Effector CD8-positive, alpha-beta T cell (primary cell): ENCODE data around the gene CRKL.
"Not testable (repeated sequence)": the region's sequence is repeated elsewhere in the genome, so short reads cannot be mapped to it uniquely, and the experiment has no call there.

ENCODE experiments used
- DNase-seq: peaks from one replicate; lab custom pipeline; 2025; lab: John Stamatoyannopoulos, UW

The CRKL gene

DNA sequence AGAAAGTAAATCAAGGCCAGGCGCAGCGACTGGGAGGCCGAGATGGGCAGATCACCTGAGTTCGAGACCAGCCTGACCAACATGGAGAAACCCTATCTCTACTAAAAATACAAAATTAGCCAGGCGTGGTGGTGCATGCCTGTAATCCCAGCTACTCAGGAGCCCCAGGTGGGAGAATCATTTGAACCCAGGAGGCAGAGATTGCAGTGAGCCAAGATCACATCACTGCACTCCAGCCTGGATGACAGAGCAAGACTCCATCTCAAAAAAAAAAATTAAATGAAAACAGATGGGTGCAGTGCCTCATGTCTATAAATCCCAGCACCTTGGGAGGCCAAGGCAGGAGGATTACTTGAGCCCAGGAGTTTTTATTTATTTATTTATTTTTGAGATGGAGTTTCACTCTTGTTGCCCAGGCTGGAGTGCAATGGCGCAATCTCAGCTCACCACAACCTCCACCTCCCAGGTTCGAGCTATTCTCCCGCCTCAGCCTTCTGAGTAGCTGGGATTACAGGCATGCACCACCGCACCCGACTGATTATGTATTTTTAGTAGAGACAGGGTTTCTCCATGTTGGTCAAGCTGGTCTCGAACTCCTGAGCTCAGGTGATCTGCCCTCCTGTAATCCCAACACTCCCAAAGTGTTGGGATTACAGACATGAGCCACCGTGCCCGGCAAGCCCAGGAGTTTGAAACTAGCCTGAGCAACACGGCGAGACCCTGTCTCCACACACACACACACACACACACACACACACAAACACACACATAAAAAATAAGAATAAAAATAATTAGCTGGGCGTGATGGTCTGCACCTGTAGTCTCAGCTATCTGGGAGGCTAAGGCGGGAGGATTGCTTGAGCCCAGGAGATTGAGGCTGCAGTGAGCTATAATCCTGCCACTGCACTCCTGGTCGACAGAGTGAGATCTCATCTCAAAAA lies 15.8 kb upstream of the CRKL start:
- DNase-seq: not testable (repeated sequence)

DNA sequence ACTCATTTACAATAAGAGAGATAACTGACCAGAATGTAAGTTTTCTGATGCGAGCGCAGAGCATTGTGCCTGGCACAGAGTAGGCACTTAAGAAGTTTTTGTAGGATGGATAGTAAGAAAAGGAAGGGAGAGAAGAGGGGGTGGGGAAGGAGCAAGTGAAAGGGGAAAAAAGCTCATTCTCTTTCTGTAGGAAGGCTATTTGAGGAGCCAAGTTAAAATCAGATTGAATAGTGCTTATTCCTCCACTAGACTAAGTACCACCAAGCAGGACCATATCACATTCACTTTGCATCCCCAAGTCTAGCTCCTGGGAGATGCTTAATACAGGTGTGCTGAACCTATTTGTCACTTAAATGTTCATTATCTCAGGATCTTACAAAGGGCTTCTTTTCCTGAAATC lies 14.1 kb upstream of the CRKL start:
- DNase-seq: no peak

DNA sequence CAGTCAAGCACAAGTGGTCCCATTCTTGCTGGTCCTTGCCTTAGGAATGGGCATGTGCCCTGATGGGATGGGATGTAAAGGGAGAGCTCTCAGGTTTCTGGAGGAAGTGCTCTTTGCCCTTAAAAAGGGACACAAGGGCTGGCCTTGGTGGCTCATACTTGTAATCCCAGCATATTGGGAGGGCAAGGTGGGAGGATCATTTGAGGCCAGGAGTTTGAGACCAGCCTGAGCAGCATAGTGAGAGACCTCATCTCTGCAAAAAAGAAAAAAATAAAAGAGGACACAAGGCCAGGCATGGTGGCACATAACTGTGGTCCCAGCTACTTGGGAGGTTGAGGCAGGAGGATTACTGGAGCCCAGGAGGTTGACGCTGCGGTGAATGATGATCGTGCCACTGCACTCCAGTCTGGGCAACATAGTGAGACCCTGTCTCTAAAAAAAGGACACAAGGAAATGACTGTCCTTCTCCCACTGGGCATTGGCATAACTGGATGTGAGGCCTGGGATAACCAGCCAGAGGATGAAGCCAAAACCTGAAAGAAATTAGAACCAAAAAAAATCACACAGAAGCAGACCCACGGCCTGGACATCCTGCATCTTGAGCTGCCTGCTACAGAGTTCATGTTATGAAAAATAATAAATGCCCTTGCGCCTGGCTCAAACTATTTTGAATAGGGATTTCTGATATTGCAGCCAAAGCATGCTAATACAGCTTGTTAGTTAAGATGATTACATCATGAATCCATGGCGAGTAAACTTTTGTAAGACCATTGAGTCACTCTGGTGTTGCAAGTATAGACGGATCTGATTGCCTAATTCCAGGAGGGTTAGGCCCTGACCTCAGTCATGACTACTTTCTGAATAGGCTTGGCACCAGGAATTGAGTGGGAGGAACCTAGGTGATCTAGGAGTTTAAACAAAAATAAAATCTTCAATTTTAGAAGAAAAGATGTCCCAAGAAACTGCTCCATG lies 12.9 kb upstream of the CRKL start:
- no peak for DNase-seq

DNA sequence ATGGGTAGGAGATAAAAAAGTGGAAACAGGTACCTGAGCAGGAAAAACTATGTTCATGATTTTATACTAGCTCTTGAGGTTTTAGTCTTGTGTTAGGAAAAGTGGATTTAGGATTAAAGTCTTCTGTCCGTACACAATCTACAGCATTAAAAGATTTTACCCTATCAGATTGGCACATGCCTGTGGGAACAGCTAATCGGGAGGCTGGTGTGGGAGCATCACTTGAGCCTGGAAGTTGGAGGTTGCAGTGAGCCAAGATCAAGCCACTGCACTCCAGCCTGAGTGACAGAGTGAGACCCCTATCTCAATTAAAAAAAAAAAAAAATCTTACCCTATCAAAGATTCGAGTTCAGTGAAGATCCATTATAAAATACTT lies 12.2 kb upstream of the CRKL start:
- no peak for DNase-seq

DNA sequence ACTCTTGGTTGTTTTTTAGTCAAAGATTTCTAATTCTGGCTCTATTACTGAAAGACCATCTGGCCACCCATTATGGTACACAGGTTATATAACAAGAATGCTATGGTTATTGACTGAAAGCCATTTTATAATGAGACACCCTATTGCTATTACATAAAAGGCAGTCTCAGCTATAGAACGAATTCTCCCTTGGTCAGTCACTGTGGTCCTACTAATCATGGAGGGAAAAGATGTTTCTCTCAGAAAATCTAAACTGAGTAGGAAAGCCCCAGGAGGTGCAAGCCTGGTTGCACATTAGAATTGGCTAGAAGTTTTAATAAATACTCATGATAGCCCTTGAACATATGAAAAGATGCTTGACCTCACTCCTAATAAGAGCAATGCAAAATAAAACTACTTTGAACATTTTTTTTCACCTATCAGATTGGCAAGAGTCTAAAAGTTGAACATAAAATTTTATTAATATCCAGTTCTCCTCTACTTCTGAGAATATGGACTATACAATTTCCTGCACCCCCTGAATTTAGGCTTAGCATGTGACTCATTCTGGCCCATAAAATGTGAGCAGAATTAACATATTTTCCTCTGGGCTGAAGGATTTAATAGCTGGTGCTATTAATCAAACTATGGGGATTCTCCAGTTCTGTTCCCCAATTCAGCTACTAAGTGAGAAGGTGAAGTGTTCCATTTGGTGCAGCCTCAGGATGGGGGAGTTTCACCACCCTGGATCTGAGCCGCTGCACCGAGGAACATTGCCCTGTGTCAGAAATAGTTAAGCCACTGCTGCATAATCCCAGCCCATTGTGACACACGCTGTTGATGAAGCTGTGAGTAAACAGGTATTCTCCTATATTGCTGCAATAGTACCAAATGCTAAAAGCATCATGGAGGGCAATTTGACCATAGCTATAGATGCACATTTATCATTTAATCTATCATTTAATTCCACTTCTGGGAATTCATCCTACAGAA lies 11.5 kb upstream of the CRKL start:
- no peak for DNase-seq

DNA sequence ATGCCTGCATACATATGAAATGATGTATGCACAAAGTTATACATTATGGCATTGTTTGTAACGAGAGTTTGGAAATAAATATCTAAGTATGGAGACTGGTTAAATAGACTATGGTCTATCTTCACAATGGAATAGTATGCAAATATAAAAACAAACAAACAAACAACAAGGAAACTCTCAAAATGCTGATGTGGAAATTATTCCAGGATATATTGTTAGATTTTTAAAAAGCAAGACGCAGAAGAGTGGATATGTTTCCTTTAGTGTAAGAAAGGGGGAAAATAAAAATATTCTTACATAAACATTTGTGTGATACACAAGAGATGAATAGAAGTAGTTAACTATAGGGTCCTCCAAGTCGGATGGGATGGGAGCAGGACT lies 10.8 kb upstream of the CRKL start:
- no peak for DNase-seq

DNA sequence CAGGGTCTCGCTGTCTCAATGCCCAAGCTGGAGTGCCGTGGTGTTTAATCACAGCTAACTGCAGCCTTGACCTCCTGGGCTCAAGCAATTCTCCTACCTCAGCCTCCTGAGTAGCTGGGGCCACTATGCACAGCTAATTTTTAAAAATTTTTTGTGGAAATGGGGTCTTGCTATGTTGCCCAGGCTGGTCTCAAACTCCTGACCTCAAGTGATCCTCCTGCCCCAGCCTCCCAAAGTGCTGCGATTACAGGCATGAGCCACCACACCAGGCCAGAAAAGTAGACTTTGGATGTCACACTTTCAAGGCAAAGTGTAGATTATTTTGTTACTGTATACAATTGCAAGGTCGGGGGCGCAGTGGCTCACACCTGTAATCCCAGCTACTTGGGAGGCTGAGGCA lies 8.5 kb upstream of the CRKL start:
- DNase-seq: not testable (repeated sequence)

DNA sequence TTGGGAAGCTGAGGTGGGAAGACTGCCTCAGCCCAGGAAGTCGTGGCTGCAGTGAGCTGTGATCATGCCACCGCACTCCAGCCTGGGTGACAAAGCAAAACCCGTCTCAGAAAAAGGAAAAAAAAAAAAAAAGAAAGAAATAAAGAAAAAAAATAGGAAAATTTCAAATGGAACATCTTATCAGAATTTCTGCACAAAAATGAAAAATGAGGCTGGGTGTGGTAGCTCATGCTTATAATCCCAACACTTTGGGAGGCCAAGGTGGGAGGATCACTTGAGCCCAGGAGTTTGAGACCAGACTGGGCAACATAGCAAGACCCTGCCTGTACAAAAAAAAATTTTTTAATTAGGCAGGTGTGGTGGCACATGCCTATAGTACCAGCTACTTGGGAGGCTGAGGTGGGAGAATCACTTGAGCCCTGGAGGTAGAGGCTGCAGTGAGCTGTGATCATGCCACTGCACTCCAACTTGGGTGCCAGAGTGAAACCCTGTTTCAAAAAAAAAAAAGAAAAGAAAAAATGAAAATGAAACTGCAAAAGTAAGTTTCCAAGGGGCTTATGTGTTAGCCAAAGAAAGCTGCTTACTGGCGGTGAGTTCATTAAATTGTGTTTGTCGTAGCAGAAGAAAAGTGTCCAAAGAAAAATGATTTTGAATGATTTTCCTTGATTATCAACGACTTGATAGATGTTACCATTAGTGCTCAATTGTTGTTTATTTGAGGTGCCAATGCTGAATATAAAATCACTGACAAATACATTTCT lies 7.5 kb upstream of the CRKL start:
- DNase-seq: no peak

DNA sequence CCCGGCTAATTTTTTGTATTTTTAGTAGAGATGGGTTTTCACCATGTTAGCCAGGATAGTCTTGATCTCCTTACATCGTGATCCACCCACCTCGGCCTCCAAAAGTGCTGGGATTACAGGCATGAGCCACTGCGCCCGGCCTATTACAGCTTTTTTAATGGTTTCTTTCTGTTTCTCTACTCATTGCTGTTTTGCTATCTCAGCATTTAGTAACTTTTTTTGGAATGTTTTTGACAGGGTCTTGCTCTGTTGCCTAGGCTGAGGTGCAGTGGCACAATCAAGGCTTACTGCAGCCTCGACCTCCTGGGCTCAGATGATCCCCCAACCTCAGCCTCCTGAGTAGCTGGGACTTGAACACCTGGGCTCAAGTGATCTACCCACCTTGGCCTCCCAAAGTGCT lies 4.7 kb upstream of the CRKL start:
- DNase-seq: no peak

DNA sequence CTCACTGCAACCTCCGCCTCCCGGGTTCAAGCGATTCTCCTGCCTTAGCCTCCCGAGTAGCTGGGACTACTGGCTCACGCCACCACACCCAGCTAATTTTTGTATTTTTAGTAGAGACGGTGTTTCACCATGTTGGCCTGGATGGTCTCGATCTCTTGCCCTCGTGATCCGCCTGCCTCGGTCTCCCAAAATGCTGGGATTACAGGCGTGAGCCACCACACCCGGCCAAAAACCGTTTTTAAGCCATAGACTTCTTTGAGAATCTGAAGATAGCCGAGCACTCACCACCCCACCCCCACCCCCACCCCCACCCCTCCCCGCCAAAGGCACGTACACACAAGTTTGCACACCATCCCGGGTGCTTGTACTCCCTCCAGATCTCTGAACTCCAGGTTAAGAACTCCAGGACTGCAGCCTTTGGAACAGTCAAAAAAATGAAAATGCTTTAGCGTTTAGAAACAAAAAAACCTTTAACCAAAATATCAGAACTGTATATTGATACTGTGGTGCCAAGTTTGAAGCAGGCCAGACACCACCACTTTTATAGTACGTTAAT lies 1.5 kb downstream of the CRKL start:
- no peak for DNase-seq

DNA sequence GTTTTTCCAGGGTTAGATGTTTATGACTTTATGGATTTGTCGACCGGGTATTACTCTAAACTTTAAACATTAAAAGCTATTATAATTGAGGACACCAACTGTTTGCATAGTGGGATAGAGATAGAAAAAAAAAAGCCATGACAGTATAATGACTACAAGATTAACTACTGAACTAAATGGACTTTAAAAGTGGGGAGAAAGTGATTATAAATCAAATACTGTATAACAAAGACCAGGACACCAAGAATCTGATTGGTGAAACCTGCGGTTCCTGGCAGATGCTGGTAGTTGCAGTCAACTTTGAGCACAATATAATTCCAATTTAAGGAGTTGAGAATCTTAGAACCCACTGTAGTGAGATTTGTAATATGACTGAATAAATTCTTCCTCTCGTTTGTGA lies 2.5 kb downstream of the CRKL start:
- DNase-seq: no peak

DNA sequence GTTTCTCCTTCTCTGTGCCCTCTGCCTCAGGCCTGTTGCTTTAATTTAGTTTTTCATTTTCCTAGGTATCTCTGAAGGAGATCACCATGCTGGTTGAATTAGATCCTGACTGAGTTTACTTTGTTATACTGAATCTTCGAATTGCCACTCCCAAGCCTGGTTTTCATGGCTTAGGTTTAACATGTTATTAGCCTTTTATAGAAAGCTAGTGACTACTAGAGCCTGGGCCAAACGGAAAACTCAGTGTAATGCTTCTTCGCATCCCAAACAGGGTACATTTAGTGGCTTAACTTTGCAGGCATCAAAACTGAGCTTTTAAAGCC lies 3.6 kb downstream of the CRKL start:
- DNase-seq: no peak

DNA sequence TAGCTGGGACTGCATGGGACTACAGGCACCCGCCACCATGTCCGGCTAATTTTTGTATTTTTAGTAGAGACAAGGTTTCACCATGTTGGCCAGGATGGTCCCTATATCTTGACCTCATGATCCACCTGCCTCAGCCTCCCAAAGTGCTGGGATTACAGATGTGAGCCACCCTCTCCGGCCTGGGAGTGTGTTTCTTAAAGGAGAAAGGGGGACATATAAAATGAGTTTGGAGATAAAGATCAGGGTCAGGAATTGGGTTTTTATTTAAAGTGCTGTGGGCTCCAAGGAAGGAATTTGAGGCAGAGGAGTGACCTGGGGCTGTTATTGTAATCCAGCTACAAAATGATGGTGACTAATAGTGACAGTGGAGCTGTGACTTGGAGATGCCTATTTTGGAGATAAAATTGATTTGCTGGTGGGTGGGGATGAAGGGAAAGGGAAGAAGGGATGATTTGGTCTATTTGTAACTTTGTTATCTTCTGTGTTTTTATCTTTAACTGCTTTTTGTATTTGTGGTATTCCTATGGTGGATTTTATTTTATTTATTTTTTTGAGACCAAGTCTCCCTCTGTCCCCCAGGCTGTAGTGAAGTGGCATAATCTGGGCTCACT lies 5.0 kb downstream of the CRKL start:
- DNase-seq: no peak

DNA sequence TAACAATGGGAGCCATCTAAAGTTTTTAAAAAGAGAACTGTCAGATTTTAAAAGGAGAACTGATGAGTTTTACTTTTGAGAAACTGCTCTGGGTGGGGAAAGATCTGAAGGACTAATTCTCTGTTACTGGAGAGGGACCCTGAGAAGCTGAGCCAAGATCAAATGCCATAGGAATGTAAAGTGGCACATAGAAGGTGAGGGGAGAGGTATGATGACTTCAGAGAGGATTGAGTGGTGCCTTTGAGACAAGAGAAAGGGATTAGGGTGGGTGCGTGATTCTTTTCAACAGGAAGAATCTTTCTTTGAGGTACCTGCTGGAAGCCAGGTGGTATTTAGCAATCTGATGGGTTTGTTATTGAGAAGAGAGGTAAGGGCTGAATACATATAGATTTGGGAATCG lies 9.0 kb downstream of the CRKL start:
- DNase-seq: no peak

DNA sequence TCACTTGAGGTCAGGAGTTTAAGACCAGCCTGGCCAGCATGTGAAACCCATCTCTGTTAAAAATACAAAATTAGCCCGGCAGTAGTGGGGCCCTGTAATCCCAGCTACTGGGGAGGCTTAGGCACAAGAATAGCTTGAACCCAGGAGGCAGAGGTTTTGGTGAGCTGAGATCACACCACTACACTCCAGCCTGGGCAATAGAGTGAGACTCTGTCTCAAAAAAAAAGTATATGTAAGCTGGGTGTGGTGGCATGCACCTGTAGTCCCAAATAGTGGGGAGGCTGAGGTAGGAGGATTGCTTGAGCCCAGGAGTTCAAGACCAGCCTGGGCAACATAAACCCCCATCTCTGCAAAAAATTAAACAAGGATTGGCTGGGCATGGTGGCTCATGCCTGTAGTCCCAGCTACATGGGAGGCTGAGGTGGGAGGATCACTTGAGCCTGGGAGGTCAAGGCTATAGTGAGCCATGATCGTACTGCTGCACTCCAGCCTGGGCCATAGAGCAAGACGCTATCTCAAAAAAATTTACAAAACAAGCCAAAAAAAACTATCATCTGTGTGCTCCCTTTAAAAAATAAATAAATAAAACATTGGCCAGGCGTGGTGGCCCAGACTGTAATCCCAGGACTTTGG lies 10.8 kb downstream of the CRKL start:
- DNase-seq: no peak

DNA sequence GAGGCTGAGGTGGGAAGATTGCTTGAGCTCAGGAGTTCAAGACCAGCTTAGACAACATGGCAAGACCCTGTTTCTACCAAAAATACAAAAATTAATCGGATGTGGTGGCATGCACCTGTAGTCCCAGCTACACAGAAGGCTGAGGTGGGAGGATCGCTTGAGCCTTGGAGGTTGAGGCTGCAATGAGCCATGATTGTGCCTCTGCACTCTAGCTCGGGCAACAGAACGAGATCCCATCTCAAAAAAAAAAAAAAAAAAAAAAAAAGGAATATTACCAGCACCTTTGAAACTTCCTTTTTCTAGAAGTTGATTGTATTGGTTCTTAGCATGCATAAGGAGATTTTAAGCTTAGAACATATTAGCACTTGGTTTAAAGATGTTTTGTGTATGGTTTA lies 11.4 kb downstream of the CRKL start:
- DNase-seq: no peak

DNA sequence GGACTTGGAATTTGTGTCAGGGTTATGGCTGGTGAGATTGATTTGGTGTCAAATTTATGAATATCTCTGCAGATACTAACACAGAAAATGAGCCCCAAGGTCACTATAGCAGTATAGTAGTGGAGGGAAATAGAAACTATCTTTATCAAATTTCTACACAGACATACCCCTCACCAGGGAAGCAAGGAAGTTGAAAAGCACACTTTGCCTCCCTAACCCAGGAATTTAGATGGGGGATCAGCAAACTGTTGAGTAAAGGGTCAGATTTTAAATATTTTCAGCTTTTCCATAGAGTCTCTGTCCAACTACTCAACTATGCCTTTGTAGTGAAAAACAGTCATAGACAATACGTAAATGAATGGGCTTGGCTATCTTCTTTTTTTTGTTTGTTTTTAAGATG lies 12.8 kb downstream of the CRKL start:
- DNase-seq: no peak

DNA sequence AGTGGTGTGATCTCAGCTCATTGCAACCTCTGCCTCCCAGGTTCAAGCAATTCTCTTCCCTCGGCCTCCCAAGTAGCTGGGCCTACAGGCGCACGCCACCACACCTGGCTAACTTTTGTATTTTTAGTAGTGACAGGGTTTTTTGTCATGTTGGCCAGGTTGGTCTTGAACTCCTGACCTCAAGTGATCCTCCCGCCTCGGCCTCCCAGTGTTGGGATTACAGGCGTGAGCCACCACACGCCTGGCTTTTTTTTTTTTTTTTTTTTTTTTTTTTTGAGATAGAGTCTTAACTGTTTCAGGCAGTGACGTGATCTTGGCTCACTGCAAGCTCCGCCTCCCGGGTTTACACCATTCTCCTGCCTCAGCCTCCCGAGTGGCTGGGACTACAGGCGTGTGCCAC lies 13.2 kb downstream of the CRKL start:
- DNase-seq: not testable (repeated sequence)

DNA sequence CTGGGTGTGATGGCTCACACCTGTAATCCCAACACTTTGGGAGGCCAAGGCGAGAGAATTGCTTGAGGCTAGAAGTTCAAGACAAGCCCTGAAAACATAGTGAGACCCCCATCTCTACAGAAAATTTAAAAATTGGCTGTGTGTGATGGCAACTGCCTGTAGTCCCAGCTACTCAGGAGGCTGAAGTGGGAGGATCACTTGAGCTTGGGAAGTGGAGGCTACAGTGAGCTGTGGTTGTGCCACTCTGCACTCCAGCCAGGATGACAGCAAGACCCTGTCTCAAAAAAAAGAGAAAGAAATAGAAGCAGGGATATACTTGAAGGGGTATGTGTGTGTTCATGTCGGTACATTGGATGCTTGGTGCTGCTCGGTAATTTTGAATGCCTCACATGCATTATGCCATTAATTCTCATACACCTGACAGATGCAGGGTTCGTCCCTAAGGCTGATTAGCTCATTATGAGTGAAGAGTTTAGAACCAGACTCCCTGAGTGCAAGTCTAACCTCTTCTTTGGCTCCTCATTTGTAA lies 14.0 kb downstream of the CRKL start:
- no peak for DNase-seq

DNA sequence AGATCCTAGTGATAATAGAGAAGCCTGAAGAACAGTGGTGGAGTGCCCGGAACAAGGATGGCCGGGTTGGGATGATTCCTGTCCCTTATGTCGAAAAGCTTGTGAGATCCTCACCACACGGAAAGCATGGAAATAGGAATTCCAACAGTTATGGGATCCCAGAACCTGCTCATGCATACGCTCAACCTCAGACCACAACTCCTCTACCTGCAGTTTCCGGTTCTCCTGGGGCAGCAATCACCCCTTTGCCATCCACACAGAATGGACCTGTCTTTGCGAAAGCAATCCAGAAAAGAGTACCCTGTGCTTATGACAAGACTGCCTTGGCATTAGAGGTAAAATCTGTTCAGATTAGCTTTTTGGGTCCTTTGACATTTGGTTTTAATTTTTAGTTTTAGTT lies 16.7 kb downstream of the CRKL start:
- DNase-seq: no peak
